K562 (cell line): Measurements from ENCODE around the gene CAPZB. TPM values are rescaled to one million over a fixed set of nuclear protein-coding genes. Genes with fewer than 3 reads are reported as not detected.

Experiments
- CAMTA2 ChIP-seq: fragments of 250-450 bp; sonication (Bioruptor Pico); conservative IDR thresholded peaks from 2 replicates; pipeline ENCODE4 v1.5.1; 2022
- DEAF1 ChIP-seq: fragments of 450-650 bp; formaldehyde crosslinking; IDR thresholded peaks from 2 replicates; pipeline ENCODE4 v1.4.0; 2020; ENCODE audit warnings: mild to moderate bottlenecking, moderate library complexity
- ELF2 ChIP-seq: fragments of 250-450 bp; sonication (Bioruptor Pico); IDR thresholded peaks from 2 replicates; pipeline ENCODE4 v1.5.0; 2021; ENCODE audit warnings: mild to moderate bottlenecking
- EP300 ChIP-seq: IDR thresholded peaks from 2 replicates; pipeline ENCODE4 v1.6.1; 2012; ENCODE audit warnings: low read length, improper control_type of control experiment
- FOXM1 ChIP-seq, 2 experiments: fragments of 450-650 bp in 1 of 2; sonication (generic) in 1 of 2; formaldehyde crosslinking in 1 of 2; IDR thresholded peaks; 2 replicates each; pipeline versions ENCODE4 v1.6.1 to v1.9.0; 2017 to 2022; ENCODE audit warnings: low read depth in 2 of 2, mild to moderate bottlenecking in 2 of 2, missing genetic modification reagents in 1 of 2, moderate library complexity in 1 of 2
- FOXP1 ChIP-seq: sonication (generic); formaldehyde crosslinking; IDR thresholded peaks from 2 replicates; pipeline ENCODE4 v1.8.0; 2022; ENCODE audit warnings: mild to moderate bottlenecking, missing genetic modification reagents
- HBP1 ChIP-seq: fragments of 450-650 bp; formaldehyde crosslinking; IDR thresholded peaks from 2 replicates; pipeline ENCODE4 v1.4.0; 2022; ENCODE audit warnings: missing genetic modification characterization
- HDAC8 ChIP-seq: fragments of 450-650 bp; IDR thresholded peaks from 2 replicates; pipeline ENCODE4 v1.6.1; 2016; ENCODE audit warnings: mild to moderate bottlenecking, missing genetic modification characterization, moderate library complexity, missing compliant biosample characterization
- HIVEP1 ChIP-seq: fragments of 250-450 bp; sonication (Bioruptor Pico); IDR thresholded peaks from 2 replicates; pipeline ENCODE4 v1.4.0; 2020; ENCODE audit warnings: mild to moderate bottlenecking
- PHF21A ChIP-seq: fragments of 450-650 bp; IDR thresholded peaks from 2 replicates; pipeline ENCODE4 v1.6.1; 2017; ENCODE audit warnings: low read depth, borderline replicate concordance
- RCOR1 ChIP-seq, 2 experiments: IDR thresholded peaks; 2 replicates each; pipeline ENCODE4 v1.6.1; 2012; ENCODE audit warnings: low read depth in 2 of 2, low read length in 2 of 2, borderline replicate concordance in 1 of 2, improper control_type of control experiment in 1 of 2
- STAG1 ChIP-seq: sonication (generic); formaldehyde crosslinking; IDR thresholded peaks from 2 replicates; pipeline ENCODE4 v1.5.0; 2020; ENCODE audit warnings: missing genetic modification reagents, borderline replicate concordance
- ZNF3 ChIP-seq: fragments of 250-450 bp; sonication (Bioruptor Pico); IDR thresholded peaks from 2 replicates; pipeline ENCODE4 v1.5.0; 2021; ENCODE audit warnings: mild to moderate bottlenecking, moderate library complexity
- ZNF395 ChIP-seq: fragments of 200-800 bp; sonication (Bioruptor generic); IDR thresholded peaks from 2 replicates; pipeline ENCODE4 v1.6.1; 2017; ENCODE audit warnings: missing genetic modification characterization, missing compliant biosample characterization
- ZNF764 ChIP-seq: fragments of 250-450 bp; sonication (Bioruptor Pico); IDR thresholded peaks from 2 replicates; pipeline ENCODE4 v1.4.0; 2020; ENCODE audit warnings: low read depth, mild to moderate bottlenecking, moderate library complexity
- polyA plus RNA-seq, 8 experiments: library from polyadenylated mRNA; depleted of rRNA in 4 of 8; stranded (reverse) in 5 of 8; unstranded in 3 of 8; fragments of >200 nt; fragmentation: Nextera tagmentation in 2 of 8; fragmentation: Illumina TruSeq in 1 of 8; extraction: Ambion mirVana in 2 of 8; extraction: Trizol in 1 of 8; gene quantifications; 2 replicates each; pipeline versions ENCODE4 v1.2.1 to v1.2.3, GENCODE V29; 2011 to 2014; ENCODE audit warnings: inconsistent platforms in 1 of 8, missing spikeins in 1 of 8
- total RNA-seq, 7 experiments: library from RNA; depleted of rRNA in 6 of 7; stranded (reverse); fragments of >200 nt in 6 of 7; fragmentation: Illumina TruSeq in 2 of 7; extraction: Trizol in 2 of 7; gene quantifications; 2 replicates each; pipeline versions ENCODE4 v1.2.1 to v1.2.3, GENCODE V29; 2011 to 2021; ENCODE audit warnings: low replicate concordance in 1 of 7
- TF ChIP-seq, protein P1 (sequence below), 2 experiments: IDR thresholded peaks; 2 replicates each; pipeline ENCODE4 v1.6.1; 2011; ENCODE audit warnings: borderline replicate concordance in 1 of 2, control low read depth in 1 of 2, low read depth in 1 of 2, low read length in 1 of 2, mild to moderate bottlenecking in 1 of 2, mixed read lengths in 1 of 2, moderate library complexity in 1 of 2; ENCODE audit not compliant: insufficient read depth in 1 of 2, insufficient read length in 1 of 2, poor library complexity in 1 of 2, severe bottlenecking in 1 of 2; ENCODE audit errors: extremely low read depth in 1 of 2

The CAPZB gene
- total and polyA plus RNA-seq, 9 of the 15 experiments (the other 6 are each of a cell fraction or from before 2014, with no cell fraction given) = 57.6 to 297 (median 125) TPM

DNA sequence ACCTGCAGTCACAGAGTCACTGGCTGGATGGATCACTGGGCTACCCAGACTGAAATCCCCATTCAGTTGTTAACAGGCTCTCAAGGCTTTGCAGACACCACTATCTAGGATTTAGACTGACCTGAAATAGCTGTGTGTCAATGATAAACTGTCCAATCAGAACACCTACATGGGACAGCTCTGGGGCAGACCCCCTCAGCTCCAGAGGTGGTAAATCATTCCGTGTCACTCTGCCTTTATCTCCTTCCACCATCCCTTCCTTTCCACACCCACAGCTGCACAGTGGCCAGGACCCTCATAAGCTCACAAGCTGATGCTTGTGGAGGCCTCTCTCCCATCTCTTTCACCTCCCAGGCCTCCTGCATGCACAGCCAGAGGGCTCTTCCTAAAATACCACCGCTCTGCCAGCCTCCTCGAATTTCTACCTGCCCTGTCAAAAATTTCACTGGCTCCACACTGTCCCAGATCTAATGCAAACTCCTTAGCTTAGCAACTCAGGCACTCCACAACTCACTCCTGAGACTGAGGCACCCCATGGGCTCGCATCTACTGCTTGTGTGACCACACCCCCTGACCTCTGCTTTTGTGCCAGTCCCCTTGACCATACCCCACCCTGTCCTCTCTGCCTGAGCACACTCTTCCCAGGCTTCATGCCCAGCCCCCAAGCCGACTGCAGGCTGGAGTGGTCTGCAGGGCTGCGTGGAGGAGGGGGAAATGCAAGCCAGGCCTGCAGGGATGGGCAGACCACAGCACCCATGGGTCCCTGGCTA is 5.8 kb downstream of the CAPZB start (continued):
- TF ChIP-seq DEAF1 (no peak), ZNF764 (CRISPR knock-in tag) (no peak), CAMTA2 (CRISPR knock-in tag) (no peak), EP300 (peak; percentile 72), PHF21A (0 out of 2 replicates have a peak, but pooled peaks have one; percentile 21), HIVEP1 (no peak), HBP1 (CRISPR knock-in tag) (no peak), ELF2 (CRISPR knock-in tag) (no peak), RCOR1 (IDR thresholded peaks at IDR 0.05; ENCODE audit: borderline replicate concordance in 1 of 2, low read depth in 2 of 2, low read length in 2 of 2) (peak; percentile 87 to 96), FOXM1 (IDR thresholded peaks at IDR 0.05; ENCODE audit: low read depth) (peak; percentile 64; the same call in 1 of the 2 replicates), FOXM1 (CRISPR knock-in tag; IDR thresholded peaks at IDR 0.05; ENCODE audit: low read depth) (no peak), HDAC8 (no peak), STAG1 (CRISPR knock-in tag) (no peak), ZNF395 (CRISPR knock-in tag) (no peak), FOXP1 (no peak), ZNF3 (CRISPR knock-in tag) (no peak)
- TF ChIP-seq, protein P1, sequence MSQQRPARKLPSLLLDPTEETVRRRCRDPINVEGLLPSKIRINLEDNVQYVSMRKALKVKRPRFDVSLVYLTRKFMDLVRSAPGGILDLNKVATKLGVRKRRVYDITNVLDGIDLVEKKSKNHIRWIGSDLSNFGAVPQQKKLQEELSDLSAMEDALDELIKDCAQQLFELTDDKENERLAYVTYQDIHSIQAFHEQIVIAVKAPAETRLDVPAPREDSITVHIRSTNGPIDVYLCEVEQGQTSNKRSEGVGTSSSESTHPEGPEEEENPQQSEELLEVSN (IDR thresholded peaks at IDR 0.05; ENCODE audit: borderline replicate concordance in 1 of 2, extremely low read depth in 1 of 2, insufficient read depth in 1 of 2, insufficient read length in 1 of 2, low read depth in 1 of 2, low read length in 1 of 2, poor library complexity in 1 of 2, severe bottlenecking in 1 of 2) = no peak
